GM15510 (cell line): ENCODE measurements around the gene WNT5A.

Experiments
- POLR2A ChIP-seq: IDR thresholded peaks from 3 replicates; pipeline ENCODE4 v1.6.1; 2011; ENCODE audit warnings: borderline replicate concordance; ENCODE audit not compliant: insufficient read length; ENCODE audit errors: extremely low read depth

WNT5A gene

GRCh38 chr3:55515550-55516246, 28.6 kb upstream of the WNT5A start:
- no peak for TF ChIP-seq POLR2A

- TF ChIP-seq POLR2A: no peak
Measured at GRCh38 chr3:55514962-55515361, 27.9 kb upstream of the WNT5A start.

- TF ChIP-seq POLR2A: no peak
Measured at GRCh38 chr3:55512571-55513343, 25.7 kb upstream of the WNT5A start.

- no peak for TF ChIP-seq POLR2A
Measured at GRCh38 chr3:55511895-55512570, 24.9 kb upstream of the WNT5A start.

- no peak for TF ChIP-seq POLR2A
Measured at GRCh38 chr3:55508335-55508734, 21.2 kb upstream of the WNT5A start.

- TF ChIP-seq POLR2A: no peak
Measured at GRCh38 chr3:55507808-55508207, 20.7 kb upstream of the WNT5A start.

GRCh38 chr3:55505776-55506175, 18.7 kb upstream of the WNT5A start:
- no peak for TF ChIP-seq POLR2A

GRCh38 chr3:55501905-55502304, 14.8 kb upstream of the WNT5A start:
- no peak for TF ChIP-seq POLR2A

GRCh38 chr3:55500555-55501330, 13.6 kb upstream of the WNT5A start:
- TF ChIP-seq POLR2A: no peak

- no peak for TF ChIP-seq POLR2A
Measured at GRCh38 chr3:55498520-55498919, 11.4 kb upstream of the WNT5A start.

GRCh38 chr3:55497250-55497649, 10.1 kb upstream of the WNT5A start:
- no peak for TF ChIP-seq POLR2A

- TF ChIP-seq POLR2A: no peak
Measured at GRCh38 chr3:55494976-55495375, 7.9 kb upstream of the WNT5A start.

GRCh38 chr3:55492976-55493375, 5.9 kb upstream of the WNT5A start:
- TF ChIP-seq POLR2A: no peak

GRCh38 chr3:55491296-55491816, 4.2 kb upstream of the WNT5A start:
- no peak for TF ChIP-seq POLR2A
